Fibroblast of lung (primary cell): ENCODE data around the gene COL16A1. TPM values are rescaled to one million over a fixed set of nuclear protein-coding genes. Genes with fewer than 3 reads are reported as not detected.

Experiments used
- DNase-seq, 2 donors: peaks; one replicate each; pipeline versions ENCODE4 v3.0.0 to v3.0.0-alpha.2; 2010; ENCODE audit warnings: low read depth in 2 of 2
- H2AFZ ChIP-seq: 2 replicates; pipeline ENCODE4 v1.5.1; 2012; ENCODE audit warnings: low read length, control low read depth, inconsistent platforms
- H3K27ac ChIP-seq: 2 replicates; pipeline ENCODE4 v1.5.1; 2011; ENCODE audit warnings: low read length, control low read depth; ENCODE audit not compliant: insufficient read depth
- H3K27me3 ChIP-seq: 2 replicates; pipeline ENCODE4 v1.5.1; 2011; ENCODE audit warnings: mild to moderate bottlenecking, low read length; ENCODE audit not compliant: control insufficient read depth, insufficient read depth
- H3K36me3 ChIP-seq: 2 replicates; pipeline ENCODE4 v1.5.1; 2011; ENCODE audit warnings: low read length; ENCODE audit not compliant: control insufficient read depth, insufficient read depth
- H3K4me1 ChIP-seq: 2 replicates; pipeline ENCODE4 v1.5.1; 2011; ENCODE audit warnings: low read length; ENCODE audit not compliant: control insufficient read depth, insufficient read depth; ENCODE audit errors: extremely low read depth
- H3K4me2 ChIP-seq: 2 replicates; pipeline ENCODE4 v1.5.1; 2011; ENCODE audit warnings: low read length, control low read depth; ENCODE audit not compliant: insufficient read depth; ENCODE audit errors: extremely low read depth
- H3K4me3 ChIP-seq, 4 experiments: fragments of 200-600 bp in 1 of 4; sonication (generic) in 1 of 4; replicated peaks in 1 of 4; 2 replicates each; pipeline ENCODE4 v1.5.1; 2011 to 2016; ENCODE audit warnings: low read length in 4 of 4, low read depth in 3 of 4, mild to moderate bottlenecking in 3 of 4, control low read depth in 2 of 4, inconsistent platforms in 1 of 4, mixed read lengths in 1 of 4; ENCODE audit not compliant: insufficient read depth in 1 of 4; ENCODE audit errors: control extremely low read depth in 1 of 4
- H3K79me2 ChIP-seq: 2 replicates; pipeline ENCODE4 v1.5.1; 2012; ENCODE audit warnings: mild to moderate bottlenecking, low read length, inconsistent platforms; ENCODE audit not compliant: control insufficient read depth, insufficient read depth
- H3K9ac ChIP-seq: 2 replicates; pipeline ENCODE4 v1.5.1; 2011; ENCODE audit warnings: mild to moderate bottlenecking, low read length, control low read depth; ENCODE audit not compliant: insufficient read depth
- H3K9me3 ChIP-seq: 2 replicates; pipeline ENCODE4 v1.5.1; 2012; ENCODE audit warnings: low read depth, low read length; ENCODE audit not compliant: control insufficient read depth, insufficient read depth
- H4K20me1 ChIP-seq: 2 replicates; pipeline ENCODE4 v1.5.1; 2011; ENCODE audit warnings: low read length; ENCODE audit not compliant: control insufficient read depth, insufficient read depth; ENCODE audit errors: extremely low read depth
- CTCF ChIP-seq, 2 donors: IDR thresholded peaks in 1 of 2; conservative IDR thresholded peaks in 1 of 2; 1 replicate in 1 of 2; 2 replicates in 1 of 2; pipeline ENCODE4 v1.5.1; 2011 to 2012; ENCODE audit warnings: low read length in 2 of 2, control low read depth in 1 of 2, inconsistent platforms in 1 of 2, low read depth in 1 of 2, mild to moderate bottlenecking in 1 of 2
- EZH2 ChIP-seq: IDR thresholded peaks from 2 replicates; pipeline ENCODE4 v1.5.1; 2012; ENCODE audit warnings: low read length, control low read depth, mild to moderate bottlenecking; ENCODE audit errors: missing control alignments
- polyA plus RNA-seq, 2 donors: library from polyadenylated mRNA; depleted of rRNA in 1 of 2; stranded (reverse) in 1 of 2; unstranded in 1 of 2; fragments of >200 nt; gene quantifications; 2 replicates each; pipeline ENCODE4 v1.2.1, GENCODE V29; 2011 to 2012; ENCODE audit warnings: missing spikeins in 1 of 2
- total RNA-seq: library from RNA; depleted of rRNA; stranded (reverse); fragments of >200 nt; gene quantifications from 2 replicates; pipeline ENCODE4 v1.2.1, GENCODE V29; 2014

Gene COL16A1
- total and polyA plus RNA-seq, 2 donors (not counting 1 experiment from before 2014, with no cell fraction given) = 20.9 to 80.3 TPM

- TF ChIP-seq CTCF (conservative IDR thresholded peaks at IDR 0.05 in 1 of 2, IDR thresholded peaks at IDR 0.05 in 1 of 2; ENCODE audit: low read depth in 1 of 2, low read length in 2 of 2) = no peak
- TF ChIP-seq EZH2 = no peak
- Histone ChIP-seq H3K27ac (no peak overlapping the region), H2AFZ (no peak overlapping the region), H3K4me3 (no peak overlapping the region), H3K36me3 (peaks cover 7% of the 10 kb centered on the region), H3K4me2 (peak overlapping the region; percentile 36), H4K20me1 (no peaks in the 10 kb centered on the region), H3K4me1 (peaks cover 18% of the 10 kb centered on the region), H3K9me3 (no peaks in the 10 kb centered on the region), H3K79me2 (no peaks in the 10 kb centered on the region), H3K27me3 (no peaks in the 10 kb centered on the region), H3K9ac (no peak overlapping the region)
- DNase-seq = peak in 1 of 2 donors; percentile 31
These were observed 76.4 kb downstream of the COL16A1 start for GRCh38 chr1:31627301-31627929.

DNA sequence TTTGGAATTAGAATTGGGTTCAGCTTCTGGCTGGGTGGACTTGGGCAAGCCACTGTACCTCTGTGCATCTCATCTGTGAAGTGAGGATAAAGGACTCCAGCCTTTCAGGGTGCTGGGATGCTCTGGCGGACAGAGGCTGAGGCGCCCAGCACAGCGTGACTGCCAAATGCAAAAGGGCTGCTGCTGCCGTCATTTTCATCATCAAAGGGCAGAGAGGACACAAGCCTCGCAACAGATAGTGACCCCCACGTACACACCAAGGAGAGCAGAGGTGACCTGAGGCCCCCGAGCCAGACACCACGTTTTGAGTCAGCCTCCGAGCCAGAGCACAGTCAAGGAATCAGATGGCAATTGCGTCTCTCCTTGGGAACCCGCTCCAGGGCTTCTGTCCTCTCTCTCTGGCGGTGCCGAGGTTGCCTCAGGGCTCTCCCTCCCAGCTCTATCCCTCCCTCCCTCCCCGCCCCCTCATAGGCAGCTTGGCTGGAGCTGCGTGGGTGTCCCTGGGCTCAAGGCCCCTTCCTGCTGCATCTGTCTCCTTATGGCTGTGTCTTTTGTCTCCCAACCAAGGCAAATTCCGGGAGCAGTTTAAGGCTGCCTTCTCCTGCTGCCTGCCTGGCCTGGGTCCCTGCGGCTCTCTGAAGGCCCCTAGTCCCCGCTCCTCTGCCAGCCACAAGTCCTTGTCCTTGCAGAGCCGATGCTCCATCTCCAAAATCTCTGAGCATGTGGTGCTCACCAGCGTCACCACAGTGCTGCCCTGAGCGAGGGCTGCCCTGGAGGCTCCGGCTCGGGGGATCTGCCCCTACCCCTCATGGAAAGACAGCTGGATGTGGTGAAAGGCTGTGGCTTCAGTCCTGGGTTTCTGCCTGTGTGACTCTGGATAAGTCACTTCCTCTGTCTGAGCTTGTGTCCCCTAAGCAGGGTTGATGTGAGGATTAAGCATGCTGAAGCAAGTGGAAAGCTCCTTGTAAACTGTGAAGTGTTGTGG, 77.3 kb downstream of the COL16A1 start:
- no peak overlapping the region for H3K4me3 ChIP-seq
- H3K4me1 ChIP-seq = peaks cover 18% of the 10 kb centered on the region
- no peaks in the 10 kb centered on the region for H3K27me3 ChIP-seq
- H3K79me2 ChIP-seq = no peaks in the 10 kb centered on the region
- H3K36me3 ChIP-seq = peaks cover 5% of the 10 kb centered on the region
- no peak overlapping the region for H3K4me2 ChIP-seq
- peak; percentile 23 to 43 for DNase-seq
- no peak overlapping the region for H3K9ac ChIP-seq
- H2AFZ ChIP-seq = no peak overlapping the region
- TF ChIP-seq CTCF (conservative IDR thresholded peaks at IDR 0.05 in 1 of 2, IDR thresholded peaks at IDR 0.05 in 1 of 2; ENCODE audit: low read depth in 1 of 2, low read length in 2 of 2) (no peak), EZH2 (no peak)
- no peaks in the 10 kb centered on the region for H3K9me3 ChIP-seq
- no peak overlapping the region for H3K27ac ChIP-seq
- H4K20me1 ChIP-seq = no peaks in the 10 kb centered on the region

GRCh38 chr1:31625561-31626222, 78.1 kb downstream of the COL16A1 start:
- peak; percentile 54 to 75 for DNase-seq
- Histone ChIP-seq H3K9me3 (no peaks in the 10 kb centered on the region), H3K4me1 (peaks cover 18% of the 10 kb centered on the region)

More at GRCh38 chr1:31625561-31626222, 78.1 kb downstream of the COL16A1 start:
- peaks cover 5% of the 10 kb centered on the region for H3K36me3 ChIP-seq
- H3K4me3 ChIP-seq = no peak overlapping the region
- no peak overlapping the region for H3K27ac ChIP-seq
- no peak overlapping the region for H3K9ac ChIP-seq
- no peak overlapping the region for H2AFZ ChIP-seq
- H4K20me1 ChIP-seq = no peaks in the 10 kb centered on the region
- H3K4me2 ChIP-seq = no peak overlapping the region
- H3K27me3 ChIP-seq = no peaks in the 10 kb centered on the region
- H3K79me2 ChIP-seq = no peaks in the 10 kb centered on the region
- TF ChIP-seq EZH2 = no peak
- TF ChIP-seq CTCF (conservative IDR thresholded peaks at IDR 0.05 in 1 of 2, IDR thresholded peaks at IDR 0.05 in 1 of 2; ENCODE audit: low read depth in 1 of 2, low read length in 2 of 2) = no peak
